Gastroesophageal sphincter (tissue), 3 donors: ENCODE measurements around the gene DCDC2.

Source experiments
- CTCF ChIP-seq, 4 experiments: fragments of 200-600 bp in 2 of 4; fragments of 450-650 bp in 2 of 4; sonication (generic) in 1 of 4; IDR thresholded peaks; one replicate each; pipeline ENCODE4 v1.5.1; 2017 to 2019; ENCODE audit warnings: antibody characterized with exemption in 4 of 4, mild to moderate bottlenecking in 2 of 4, moderate library complexity in 2 of 4
- EP300 ChIP-seq: sonication (generic); formaldehyde crosslinking; IDR thresholded peaks from one replicate; pipeline ENCODE4 v1.6.1; 2017; ENCODE audit warnings: antibody characterized with exemption, mild to moderate bottlenecking
- POLR2A ChIP-seq, 2 donors: fragments of 450-650 bp; IDR thresholded peaks; one replicate each; pipeline ENCODE4 v1.6.1; 2017; ENCODE audit warnings: antibody characterized with exemption in 2 of 2, mild to moderate bottlenecking in 2 of 2, moderate library complexity in 1 of 2

GRCh38 chr6:24394061-24394779, 36.4 kb upstream of the DCDC2 start:
- TF ChIP-seq EP300 = no peak
- no peak for TF ChIP-seq CTCF (IDR thresholded peaks at IDR 0.05)
- no peak for TF ChIP-seq POLR2A (IDR thresholded peaks at IDR 0.05)
